HG03469 (cell line): ENCODE measurements around the gene NPHP4.
"Not testable (repeated sequence)": the region's sequence is repeated elsewhere in the genome, so short reads cannot be mapped to it uniquely, and the experiment has no call there.

Experiments used
- ATAC-seq: cut with Tn5 transposase; IDR thresholded peaks from one replicate; pipeline ENCODE4 v1.9.1; 2021; ENCODE audit warnings: mild to moderate bottlenecking, moderate library complexity, moderate number of reproducible peaks; ENCODE audit not compliant: unreplicated experiment

Gene NPHP4

GRCh38 chr1:5898266-5898665 lies 94.0 kb downstream of the NPHP4 start:
- ATAC-seq, result no peak

DNA sequence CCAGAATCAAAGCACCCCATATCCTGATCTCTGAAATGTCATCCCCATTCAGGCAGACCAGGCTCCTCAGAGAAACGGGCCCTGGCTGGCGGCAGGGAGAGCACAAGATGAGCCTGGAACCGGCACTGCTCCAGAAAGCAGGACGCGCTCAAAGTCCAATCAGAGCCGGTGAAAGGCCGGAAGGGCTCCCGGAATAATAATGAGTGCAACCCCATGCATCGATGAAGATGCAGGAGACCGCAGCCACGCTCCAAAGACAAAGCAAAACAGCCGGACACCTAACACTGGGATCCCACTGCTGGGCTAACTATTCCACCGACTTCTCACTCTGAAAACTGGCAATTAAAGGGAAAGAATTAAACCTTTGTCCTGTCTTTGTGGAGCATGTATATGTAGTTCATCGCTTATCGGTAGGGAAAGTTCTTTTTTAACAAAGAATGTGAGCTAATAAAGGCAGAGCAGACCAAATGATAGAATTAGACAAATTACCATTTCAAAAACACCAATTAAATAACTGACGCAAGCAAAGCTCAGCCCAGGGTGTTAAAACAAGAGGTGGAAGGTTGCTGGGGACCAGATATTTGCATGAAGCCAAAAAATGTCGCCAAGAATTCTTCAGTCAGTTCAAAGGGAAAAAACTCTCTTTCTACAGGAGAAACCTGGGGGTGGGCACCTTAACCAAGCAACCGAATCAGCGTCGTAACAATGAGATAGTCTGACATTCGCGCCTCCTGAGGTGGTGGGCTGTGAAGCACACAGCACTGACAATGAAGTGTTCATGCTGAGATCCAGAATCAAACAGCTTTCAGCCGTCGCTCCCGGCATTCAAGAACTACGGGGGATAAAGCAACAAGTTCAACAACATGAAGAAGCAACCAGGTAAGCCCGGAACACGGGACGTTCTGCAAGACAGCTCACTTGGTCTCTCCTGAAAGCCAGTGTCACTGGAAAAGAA lies 95.2 kb downstream of the NPHP4 start:
- ATAC-seq, result no peak

- no peak for ATAC-seq
Measured at GRCh38 chr1:5895446-5896406, 96.5 kb downstream of the NPHP4 start.

- not testable (repeated sequence) for ATAC-seq
Measured at GRCh38 chr1:5893699-5894278, 98.4 kb downstream of the NPHP4 start.

DNA sequence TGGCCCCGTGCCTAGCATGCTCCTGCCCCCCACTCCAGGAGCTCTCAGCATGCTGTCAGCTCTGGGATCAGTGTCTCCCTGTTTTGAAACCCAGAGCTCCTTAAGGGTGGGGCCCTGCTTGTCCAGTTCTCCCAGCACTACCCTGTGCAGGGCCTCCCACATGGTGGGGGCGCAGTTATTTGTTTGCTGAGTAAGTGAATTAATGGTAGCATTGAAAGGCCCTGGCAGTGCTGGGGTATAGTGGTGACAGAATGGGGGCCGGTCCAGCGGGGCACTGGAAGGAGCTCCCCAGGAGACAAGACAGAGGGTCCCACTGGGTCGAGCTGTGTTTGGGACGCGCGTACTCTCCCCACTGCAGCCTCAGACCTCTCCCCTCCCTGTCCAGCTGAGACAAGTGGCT lies 99.9 kb downstream of the NPHP4 start:
- ATAC-seq, result no peak

DNA sequence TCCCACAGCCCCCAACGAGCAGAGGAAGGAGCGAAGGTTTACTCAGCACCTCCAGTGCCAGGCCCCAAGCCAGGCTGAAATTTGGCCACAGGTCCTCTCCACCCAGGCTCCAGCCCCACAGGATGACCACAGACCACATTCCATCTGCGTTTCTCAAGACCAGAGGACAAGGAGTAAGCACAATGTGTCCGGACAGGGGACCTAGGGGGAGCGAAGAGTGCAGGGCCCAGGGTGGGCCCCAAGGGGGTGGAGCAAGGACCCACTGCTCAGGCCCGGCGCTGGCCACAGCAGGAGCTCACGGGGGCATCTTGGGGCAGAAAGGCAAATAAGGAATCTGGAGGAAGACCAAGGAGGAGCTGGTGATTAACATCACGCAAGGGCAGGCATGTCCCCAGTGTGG lies 100.5 kb downstream of the NPHP4 start:
- no peak for ATAC-seq

DNA sequence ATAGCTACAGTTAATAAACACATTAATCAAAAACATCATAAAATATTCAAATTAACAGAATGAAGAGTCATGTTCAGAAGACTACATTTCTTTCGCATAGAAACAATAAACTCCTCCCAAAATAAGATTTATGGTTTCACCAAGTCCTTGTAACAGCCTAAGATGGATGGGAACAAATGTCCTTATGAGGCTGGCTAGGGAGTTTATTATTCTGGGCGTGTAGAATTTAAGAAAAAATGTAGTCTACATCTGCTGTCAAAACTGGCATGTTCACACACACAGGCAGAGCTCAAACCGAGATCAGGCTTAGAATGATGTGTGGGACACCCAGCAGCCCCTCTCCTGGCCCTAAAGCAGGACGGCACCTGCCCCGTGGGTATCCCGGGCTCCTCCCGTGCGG lies 101.1 kb downstream of the NPHP4 start:
- ATAC-seq, result no peak

DNA sequence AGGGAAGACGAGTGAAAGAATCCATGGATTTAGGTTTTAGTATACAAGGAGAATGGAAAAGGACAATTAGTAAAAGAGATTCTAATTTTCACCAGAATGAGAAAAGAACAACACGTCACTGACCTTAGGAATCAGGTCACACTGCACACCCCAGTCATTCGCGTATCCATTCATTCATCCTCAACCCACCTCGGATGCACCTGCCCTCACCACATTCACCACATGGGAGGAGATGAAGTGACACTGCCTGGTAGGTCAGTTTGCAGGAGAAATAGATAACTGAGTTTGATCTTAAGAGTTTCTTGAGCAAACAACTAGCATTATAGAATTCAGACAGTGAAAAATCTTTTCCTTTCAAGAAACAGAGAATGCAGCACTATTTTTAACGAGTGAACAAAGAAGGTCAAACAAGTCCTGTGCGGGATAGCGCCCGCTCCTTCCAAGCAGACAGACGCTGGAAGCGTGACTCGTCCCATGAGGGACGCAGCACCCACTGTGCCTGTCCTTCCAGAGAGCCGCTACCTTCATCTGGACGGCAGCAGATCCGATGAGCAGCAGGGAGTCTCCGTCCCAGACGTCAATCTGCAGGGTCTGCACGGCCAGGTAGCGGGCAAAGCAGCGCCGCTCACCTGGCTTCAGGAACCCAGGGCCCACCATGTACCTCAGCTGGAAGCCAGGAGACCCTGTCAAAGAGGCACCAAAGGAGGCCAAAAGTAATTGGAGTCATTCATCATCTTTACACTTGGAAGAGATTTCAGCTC lies 101.7 kb downstream of the NPHP4 start:
- ATAC-seq, result no peak

GRCh38 chr1:5889901-5890300 lies 102.3 kb downstream of the NPHP4 start:
- ATAC-seq, result no peak

GRCh38 chr1:5889462-5889861 lies 102.8 kb downstream of the NPHP4 start:
- ATAC-seq, result no peak

DNA sequence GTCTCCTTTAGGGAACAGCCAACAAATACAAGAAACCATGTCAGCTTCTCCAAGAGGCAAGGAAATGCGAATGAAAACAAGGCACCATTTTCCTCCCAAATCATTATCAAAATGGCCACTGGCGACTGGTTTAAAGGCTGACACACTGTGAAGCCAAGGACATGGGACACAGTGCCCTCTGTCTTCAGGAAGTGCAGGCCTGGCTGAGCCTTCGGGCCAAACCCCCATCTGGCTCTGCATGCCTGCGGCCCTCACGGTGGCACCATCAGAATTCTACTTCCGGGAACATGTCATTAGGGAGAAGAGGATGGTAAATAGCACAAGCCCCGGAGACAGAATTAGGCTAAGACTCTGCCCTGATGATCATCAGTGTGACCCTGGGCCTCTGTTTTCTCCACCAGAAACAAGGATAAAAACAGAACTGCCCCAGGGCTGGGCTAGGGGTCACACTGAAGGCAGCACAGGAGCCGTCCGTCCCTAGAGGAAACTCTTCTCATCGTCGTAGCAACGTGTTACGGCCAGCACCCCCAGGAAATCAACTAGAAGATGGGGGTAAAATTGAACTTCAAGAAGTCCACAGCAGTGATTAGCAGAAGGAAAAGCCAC lies 103.5 kb downstream of the NPHP4 start:
- no peak for ATAC-seq

DNA sequence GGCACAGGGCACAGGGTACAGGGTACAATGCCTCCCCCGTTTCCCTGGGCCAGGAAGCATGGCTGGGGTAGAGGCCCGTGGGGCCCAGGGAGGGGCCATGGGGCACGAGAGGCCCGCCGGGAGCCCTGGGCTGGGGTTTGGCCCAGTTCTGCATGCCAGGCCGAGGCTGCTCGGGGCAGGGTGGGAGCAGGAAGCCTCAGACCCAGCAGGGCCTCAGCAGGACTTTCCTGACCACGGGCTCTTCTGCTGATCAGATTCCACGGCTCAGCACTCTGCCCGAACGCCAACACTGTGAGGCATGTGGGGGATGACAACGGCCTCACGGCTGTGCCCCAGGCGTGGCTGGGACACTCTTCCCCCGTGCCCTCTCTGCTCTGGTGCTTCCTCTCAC lies 104.3 kb downstream of the NPHP4 start:
- no peak for ATAC-seq

DNA sequence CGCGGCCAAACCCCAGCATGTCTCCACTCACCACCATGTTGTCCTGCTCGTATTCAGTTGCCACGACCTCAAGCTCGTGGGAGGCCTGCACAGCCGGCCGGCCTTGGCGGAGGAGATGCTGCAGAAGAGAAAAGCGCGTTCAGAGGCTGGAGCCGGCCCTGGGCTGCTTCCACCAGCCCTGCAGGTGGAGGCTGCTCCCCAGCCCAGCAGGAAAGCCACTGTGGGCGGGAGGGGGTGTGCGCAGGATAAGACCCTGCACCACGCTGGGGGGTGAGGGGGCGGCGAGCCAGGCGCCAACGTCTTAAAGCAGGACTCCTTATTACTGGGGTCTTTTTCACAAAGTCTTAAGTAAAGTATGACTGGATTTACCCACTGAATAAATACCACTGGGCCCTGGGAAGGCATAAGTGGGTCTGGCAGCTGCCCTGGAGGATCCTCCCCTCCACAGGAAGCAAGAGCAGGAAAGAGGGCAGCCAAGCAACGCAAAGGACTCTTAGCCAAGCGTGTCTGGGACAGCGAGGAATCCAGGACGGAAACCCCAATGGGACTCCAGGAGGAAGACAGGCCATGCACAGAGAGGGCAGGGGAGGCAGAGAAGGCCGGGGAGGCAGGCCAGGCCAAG lies 104.8 kb downstream of the NPHP4 start:
- ATAC-seq, result no peak

DNA sequence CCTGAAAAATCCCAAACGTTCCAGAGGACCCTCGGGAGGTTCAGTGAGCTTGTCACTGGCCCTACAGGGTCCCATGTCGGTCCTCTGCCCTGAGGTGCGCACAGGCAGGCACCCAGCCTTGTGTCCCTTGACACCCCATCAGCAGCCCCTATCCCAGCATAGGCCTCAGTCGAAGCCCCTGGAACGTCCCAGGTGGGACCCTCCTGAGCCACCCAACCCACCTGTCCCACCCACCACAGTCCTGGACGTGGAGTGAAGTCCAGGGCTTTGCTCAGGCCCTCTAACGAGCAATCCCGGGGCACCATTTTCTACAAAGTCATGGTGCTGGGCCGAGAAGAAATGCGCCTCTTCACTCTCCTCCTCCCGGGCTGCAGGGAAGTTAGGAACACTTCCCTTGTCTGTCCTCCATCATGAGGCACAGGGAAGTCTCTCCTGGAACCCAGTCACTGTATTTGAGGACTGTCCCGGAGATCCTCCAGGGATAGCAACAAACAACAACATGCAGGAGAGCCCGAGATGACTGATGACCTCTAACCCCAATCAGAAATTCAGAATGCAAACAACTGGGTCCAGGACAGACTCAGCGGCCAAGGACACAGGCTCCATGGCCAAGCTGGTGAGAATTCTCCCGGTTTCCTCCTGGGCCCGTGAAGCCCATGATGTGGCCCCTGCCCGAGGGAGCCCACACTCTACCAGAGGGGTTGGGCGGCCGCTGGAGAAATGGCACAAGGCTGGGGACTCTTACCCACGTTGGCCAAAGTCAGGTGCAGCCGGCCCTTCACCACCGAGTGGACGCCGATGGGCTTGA lies 105.5 kb downstream of the NPHP4 start:
- no peak for ATAC-seq

DNA sequence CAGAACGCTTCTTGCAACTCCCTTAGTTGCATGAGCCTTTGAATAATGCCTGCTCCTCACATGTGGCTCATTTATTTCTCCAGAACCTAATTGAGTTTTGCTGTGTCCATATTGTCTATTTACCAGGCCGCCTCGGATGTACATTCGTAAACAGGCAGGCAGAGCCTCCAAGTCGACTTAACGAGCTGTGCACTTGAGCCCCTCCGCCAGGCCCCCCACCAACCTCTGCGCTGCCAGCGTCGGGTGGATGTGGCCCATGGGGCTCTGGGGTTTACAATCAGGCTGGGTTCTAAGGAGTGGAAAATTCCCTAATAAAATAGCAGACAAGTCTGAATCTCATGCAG lies 106.1 kb downstream of the NPHP4 start:
- ATAC-seq, result no peak

DNA sequence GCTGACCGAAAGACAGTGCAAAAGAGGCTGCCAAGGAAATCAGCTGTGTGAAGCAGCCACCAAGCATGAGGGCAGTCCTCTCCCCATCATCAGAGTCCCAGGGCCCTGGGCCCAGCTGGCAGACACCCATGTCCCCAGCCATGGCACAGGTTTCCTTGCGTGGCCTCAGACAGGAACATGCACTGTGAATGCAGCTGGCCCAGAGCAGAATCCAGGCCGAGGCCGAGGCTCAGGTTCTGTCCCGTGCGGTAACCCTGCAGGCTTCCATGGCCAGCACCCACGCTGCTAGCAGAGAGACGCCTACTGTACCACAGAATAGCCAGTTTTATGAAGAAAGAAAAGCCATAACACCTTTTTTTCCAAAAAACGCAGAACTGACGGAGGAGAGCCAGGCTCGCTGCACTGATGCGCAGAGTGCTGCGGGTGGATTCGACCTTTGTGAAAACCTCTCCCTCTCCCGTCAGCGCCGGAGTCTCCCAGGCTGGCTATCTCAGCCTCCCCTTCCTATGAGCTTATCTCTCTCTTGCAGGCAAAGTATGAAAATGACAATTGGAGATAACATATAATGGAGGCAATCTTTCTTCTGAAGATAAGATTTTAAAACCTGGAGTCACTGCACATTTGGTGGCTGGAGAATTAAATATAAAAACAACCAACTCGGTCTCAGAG lies 106.6 kb downstream of the NPHP4 start:
- no peak for ATAC-seq

GRCh38 chr1:5884110-5884509 lies 108.1 kb downstream of the NPHP4 start:
- ATAC-seq, result no peak
